Urothelium cell line (cell line): ENCODE results near the gene ANKRD65.

ENCODE experiments used
- DNase-seq: peaks from one replicate; pipeline ENCODE4 v3.0.0; 2011; ENCODE audit warnings: low spot score, mixed read lengths
- FAIRE-seq: peaks from 2 replicates; lab custom pipeline; 2011; peaks lifted over from hg19 to GRCh38; lab: Jason Lieb, UNC

ANKRD65 gene

DNA sequence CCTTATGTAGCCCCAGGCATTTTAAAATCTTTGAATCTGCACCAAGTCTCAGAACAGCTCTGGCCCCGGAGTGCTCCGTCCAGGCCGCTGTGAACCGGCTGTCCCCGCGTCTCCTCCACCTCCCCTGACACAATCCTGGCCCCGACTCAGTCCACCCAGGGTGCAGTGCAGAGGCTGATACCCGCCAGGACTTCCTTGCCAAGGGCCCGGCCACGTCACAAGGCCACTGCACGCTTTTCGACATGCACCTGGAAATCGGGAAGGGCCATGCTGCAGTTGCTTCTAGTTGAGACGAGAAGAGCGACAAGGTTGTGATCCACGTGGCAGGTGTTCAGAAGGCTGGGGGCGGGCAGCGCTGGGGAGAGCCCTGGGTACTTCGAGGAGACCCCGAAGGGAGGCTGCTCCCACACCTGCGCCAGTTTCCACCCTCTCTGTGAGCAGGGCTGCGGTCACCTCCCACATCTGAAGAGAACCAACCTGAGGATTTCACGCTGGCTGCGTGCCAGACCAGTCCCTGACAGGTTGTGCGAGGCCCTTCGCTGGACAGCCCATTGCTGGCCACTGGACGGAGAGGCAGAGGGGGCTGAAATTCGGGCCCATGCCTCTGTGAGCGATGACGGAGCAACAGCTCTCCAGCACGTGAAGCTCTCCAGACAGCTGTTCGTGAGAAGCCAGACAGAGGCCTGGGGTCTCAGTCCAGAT, 21.1 kb upstream of the ANKRD65 start:
- DNase-seq (no peak), FAIRE-seq (no peak)

GRCh38 chr1:1441002-1441888, 20.2 kb upstream of the ANKRD65 start:
- peak; percentile 77 for DNase-seq
- FAIRE-seq: no peak

DNA sequence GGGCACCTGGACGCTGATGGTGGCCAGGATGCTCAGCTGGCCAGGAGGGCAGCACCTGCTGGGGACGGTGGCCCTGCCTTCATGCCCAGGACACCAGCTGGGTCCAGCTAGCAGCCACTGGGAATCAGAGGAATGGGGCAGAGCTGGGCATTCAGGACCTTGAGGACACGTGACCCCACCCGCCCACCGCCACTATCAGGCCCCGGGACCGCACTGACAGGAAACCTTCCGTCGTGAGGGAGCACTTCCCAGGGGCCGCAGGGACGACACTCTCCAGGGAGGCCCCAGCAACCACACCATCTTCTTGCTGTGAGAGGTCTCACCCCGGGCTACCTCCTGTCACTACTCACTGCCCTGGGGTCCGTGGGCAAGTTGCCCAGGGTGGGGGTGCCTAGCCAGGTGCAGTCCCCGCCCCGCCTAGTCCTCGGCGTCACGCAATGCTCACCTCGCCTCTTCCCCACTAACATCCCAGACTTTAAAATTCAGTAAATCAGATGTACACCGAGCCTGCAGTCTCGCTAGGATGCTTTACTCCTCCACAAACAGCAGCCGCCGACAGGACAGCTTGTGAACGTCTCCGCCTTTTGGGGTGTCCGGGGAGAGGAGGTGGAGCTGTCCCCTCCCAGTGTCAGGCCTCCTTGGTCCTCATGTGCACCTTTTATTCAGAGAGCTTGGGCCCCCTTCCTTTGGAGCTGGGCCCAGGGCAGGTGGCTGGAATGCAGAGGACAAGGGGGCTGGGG, 19.4 kb upstream of the ANKRD65 start:
- DNase-seq (no peak), FAIRE-seq (no peak)

- DNase-seq (no peak), FAIRE-seq (no peak)
Observed at GRCh38 chr1:1439546-1440261, 18.6 kb upstream of the ANKRD65 start.

- no peak for FAIRE-seq
- DNase-seq: no peak
Observed at GRCh38 chr1:1438531-1439381, 17.7 kb upstream of the ANKRD65 start.

DNA sequence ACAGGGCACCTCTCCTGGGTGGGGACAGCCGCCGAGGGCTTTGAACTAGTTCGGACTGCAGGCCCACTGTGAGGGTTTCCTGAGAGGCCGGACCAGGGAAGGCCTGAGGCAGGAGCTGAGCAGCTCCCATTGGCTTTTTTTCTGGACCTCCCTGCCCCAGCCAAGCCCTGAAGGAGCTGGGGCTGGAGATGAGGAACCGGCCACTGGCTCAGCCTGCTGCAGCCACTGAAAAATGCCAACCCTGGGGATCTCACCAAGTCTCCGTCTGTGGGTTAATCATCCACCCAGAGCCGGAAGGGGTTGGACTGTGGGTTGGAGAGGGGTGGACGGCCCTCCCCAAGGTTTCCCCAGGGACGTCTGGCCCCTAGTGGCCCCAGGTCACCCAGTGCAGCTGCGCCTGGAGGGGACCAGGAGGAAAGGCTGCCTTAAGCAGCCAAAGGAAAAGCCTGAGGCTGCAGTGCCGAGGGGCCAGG, 16.9 kb upstream of the ANKRD65 start:
- DNase-seq (no peak), FAIRE-seq (no peak)

GRCh38 chr1:1437033-1437903, 16.2 kb upstream of the ANKRD65 start:
- no peak for FAIRE-seq
- DNase-seq: no peak

DNA sequence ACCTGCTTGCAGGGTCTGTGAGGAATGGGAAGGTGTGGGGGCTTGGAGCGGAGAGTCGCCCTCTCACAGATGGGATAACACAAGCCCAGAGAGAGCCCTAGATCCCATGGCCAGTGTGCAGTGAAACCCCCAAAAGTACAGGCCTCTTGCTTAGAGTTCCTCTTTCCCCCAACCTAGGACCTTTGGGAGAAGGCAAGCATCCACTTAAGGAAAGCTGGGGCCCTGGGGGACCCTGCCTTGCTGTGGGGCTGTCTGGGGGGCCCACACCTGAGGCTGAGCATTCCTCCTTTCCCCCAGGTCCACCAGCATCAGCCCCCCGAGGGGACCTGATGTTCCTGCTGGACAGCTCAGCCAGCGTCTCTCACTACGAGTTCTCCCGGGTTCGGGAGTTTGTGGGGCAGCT, 15.6 kb upstream of the ANKRD65 start:
- FAIRE-seq (no peak), DNase-seq (no peak)

GRCh38 chr1:1435911-1436629, 15.0 kb upstream of the ANKRD65 start:
- no peak for DNase-seq
- FAIRE-seq: no peak

GRCh38 chr1:1435106-1435903, 14.2 kb upstream of the ANKRD65 start, which contains the start of gene VWA1:
Gene VWA1 (plus strand): TSS chr1:1435690. CDS start chr1:1435749, 59 bp downstream.
- FAIRE-seq: no peak
- DNase-seq: no peak

DNA sequence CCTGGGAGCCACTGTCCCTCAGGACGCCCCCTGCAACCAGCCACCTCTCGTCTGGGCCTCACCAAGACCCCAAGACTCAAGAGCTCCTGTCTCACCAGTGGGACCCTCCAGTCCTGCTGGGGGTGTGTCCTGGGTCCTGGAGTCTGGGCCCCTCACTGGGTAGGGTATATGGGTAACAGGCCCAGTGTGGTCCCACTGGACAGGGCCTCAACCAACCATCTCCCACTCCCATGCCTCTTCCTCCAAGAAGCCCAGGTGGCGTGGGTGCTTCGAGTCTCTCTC, 13.7 kb upstream of the ANKRD65 start:
- FAIRE-seq: no peak

GRCh38 chr1:1434131-1434823, 13.2 kb upstream of the ANKRD65 start:
- FAIRE-seq (no peak), DNase-seq (no peak)

More for the DNA sequence above, 13.7 kb upstream of the ANKRD65 start:
- DNase-seq: no peak

- DNase-seq (peak; percentile 54), FAIRE-seq (no peak)
Observed at GRCh38 chr1:1433804-1434130, 12.7 kb upstream of the ANKRD65 start.

DNA sequence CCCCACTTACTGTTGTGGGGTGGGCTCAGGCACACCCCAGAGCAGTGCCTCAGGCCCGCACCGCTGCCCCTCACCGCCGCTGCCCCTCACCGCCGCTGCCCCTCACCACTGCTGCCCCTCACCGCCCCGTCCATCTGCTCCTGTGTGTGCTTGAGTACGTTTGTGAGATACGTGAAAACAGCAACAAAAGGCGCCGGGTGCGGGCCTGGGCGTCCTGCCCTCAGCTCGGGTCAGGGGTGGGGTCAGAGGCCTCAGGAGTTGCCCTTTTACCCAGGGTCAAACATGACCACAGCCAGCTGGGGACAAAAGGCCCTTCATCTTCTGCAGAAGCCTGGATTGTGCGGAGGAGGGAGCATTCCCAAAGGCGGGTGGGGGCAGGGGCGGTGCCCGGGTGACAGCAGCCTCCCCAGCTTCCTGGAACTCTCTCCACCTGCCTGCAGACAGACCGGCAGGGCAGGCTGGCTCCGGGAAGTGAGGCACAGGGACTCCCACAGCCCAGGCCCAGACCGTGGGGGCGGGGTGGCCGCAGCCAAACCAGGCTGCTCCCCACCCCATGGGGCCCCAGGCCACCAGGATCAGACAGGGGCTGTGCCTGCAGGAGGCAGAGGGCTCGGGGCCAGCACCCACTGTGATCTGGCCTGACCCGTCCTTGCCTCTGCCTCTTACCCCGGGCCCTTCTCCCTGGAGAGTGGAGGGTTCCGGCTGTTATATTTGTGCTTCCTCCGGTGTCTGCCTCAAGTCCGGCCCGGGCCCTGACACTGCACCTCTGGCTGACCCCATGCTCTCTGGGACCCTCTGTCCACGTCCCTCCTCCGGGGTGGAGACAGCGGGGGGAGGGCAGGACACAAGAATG, 12.1 kb upstream of the ANKRD65 start:
- no peak for FAIRE-seq
- peak; percentile 76 for DNase-seq

DNA sequence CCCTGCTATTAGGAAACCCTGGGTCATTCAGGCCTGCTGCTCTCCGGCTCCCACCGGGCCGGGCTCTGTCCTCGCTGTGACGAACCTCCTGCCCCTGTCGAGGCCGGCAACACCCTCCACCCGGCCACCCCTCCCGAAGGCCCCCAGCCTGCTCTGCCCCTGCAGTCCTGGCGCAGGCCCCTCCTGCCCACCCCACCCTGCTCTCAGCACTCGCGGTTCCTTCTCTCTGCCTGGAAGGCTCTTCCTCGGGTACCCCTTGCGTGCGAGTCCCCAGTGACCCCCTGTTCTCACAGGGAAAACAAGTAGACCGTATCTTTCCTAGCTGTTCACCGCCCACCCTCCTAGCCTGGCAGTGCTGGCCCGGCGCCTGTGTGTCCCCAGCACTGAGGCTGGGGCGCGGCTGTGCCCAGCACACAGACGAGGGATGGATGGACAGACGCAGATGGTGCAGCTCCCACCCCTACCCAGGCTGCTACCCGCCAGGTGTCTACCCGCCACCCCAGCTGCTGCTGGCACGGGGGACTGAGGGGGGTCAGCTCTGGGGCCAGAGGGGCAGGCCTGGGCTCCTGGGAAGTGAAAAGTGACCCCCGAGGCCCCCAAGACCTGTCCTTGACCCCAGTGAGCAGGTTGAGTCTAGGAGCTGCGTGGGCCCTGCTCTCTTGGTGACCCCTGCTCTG, 11.3 kb upstream of the ANKRD65 start:
- FAIRE-seq: no peak

More for the DNA sequence above, 11.3 kb upstream of the ANKRD65 start:
- no peak for DNase-seq
